Activated CD8-positive, alpha-beta memory T cell treated with anti-CD3 and anti-CD28 coated beads, Interleukin-2, amount 50 U/mL, for 1 hour (primary cell): Measurements from ENCODE around the gene SPEN.

Source experiments
- DNase-seq: peaks from one replicate; pipeline ENCODE4 v3.0.0-alpha.2; 2020; ENCODE audit errors: extremely low read depth

SPEN gene

DNA sequence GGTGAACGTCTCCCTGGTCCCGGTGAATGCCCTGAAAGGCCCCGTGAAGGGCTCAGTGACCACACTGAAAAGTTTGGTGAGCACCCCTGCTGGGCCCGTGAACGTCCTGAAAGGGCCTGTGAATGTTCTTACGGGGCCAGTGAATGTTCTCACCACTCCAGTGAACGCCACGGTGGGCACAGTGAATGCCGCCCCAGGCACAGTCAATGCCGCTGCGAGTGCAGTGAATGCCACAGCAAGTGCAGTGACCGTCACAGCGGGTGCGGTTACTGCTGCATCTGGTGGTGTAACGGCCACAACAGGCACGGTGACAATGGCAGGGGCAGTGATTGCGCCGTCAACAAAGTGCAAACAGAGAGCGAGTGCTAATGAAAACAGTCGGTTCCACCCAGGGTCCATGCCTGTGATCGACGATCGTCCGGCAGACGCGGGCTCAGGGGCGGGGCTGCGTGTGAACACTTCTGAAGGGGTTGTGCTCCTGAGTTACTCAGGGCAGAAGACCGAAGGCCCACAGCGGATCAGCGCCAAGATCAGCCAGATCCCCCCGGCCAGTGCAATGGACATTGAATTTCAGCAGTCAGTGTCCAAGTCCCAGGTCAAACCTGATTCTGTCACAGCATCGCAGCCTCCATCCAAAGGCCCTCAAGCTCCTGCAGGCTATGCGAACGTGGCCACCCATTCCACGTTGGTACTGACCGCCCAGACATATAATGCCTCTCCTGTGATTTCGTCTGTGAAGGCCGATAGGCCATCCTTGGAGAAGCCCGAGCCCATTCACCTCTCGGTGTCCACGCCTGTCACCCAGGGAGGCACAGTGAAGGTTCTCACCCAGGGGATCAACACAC is 86.9 kb downstream of the SPEN start:
- no peak for DNase-seq

DNA sequence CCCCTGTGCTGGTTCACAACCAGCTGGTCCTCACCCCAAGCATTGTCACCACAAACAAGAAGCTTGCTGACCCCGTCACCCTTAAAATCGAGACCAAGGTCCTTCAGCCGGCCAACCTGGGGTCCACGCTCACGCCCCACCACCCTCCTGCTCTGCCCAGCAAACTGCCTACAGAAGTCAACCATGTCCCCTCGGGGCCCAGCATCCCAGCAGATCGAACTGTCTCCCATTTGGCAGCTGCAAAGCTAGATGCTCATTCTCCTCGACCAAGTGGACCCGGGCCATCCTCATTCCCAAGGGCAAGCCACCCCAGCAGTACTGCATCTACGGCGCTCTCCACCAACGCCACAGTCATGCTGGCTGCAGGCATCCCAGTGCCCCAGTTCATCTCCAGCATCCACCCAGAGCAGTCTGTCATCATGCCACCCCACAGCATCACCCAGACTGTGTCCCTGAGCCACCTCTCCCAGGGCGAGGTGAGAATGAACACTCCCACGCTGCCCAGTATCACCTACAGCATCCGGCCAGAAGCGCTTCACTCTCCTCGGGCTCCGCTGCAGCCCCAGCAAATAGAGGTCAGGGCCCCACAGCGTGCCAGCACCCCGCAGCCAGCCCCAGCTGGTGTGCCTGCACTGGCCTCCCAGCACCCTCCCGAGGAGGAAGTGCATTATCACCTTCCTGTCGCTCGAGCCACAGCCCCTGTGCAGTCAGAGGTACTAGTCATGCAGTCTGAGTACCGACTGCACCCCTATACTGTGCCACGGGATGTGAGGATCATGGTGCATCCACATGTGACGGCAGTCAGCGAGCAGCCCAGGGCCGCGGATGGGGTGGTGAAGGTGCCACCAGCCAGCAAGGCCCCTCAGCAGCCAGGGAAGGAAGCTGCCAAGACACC is 87.8 kb downstream of the SPEN start:
- no peak for DNase-seq

DNA sequence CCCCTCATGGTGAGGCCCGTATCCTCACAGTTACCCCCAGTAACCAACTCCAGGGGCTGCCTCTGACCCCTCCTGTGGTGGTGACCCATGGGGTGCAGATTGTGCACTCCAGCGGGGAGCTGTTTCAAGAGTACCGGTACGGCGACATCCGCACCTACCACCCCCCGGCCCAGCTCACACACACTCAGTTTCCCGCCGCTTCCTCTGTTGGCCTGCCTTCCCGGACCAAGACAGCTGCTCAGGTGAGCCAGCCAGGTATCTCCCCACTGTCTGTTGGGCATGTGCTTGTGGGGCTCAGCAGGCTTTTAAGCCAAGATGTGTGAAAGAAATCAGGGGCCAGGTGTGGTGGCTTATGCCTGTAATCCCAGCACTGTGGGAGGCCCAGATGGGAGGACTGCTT is 88.5 kb downstream of the SPEN start:
- DNase-seq = no peak

DNA sequence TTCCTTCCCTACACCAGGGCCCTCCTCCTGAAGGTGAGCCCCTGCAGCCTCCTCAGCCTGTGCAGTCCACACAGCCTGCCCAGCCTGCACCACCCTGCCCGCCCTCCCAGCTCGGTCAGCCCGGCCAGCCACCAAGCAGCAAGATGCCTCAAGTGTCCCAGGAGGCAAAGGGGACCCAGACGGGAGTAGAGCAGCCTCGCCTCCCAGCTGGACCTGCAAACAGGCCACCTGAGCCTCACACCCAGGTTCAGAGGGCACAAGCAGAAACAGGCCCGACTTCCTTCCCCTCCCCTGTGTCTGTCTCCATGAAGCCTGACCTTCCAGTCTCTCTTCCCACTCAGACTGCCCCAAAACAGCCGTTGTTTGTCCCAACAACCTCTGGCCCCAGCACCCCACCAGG is 89.6 kb downstream of the SPEN start:
- DNase-seq = no peak

DNA sequence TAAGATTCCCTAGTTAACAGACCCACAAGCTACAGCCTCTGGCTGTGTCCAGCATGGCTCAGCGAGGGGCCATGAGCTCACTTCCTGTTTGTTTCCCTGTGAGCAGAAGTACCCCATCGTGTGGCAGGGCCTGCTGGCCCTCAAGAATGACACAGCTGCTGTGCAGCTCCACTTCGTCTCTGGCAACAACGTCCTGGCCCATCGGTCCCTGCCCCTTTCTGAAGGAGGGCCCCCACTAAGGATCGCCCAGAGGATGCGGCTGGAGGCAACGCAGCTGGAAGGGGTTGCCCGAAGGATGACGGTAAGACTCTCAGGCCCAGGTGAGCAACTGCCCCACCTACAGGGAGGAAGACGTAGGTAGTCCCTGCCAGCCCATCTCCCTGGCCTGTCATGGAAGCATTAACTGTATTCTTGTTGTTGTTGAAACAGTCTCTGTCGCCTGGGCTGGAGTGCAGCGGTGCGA is 90.2 kb downstream of the SPEN start:
- DNase-seq = no peak

DNA sequence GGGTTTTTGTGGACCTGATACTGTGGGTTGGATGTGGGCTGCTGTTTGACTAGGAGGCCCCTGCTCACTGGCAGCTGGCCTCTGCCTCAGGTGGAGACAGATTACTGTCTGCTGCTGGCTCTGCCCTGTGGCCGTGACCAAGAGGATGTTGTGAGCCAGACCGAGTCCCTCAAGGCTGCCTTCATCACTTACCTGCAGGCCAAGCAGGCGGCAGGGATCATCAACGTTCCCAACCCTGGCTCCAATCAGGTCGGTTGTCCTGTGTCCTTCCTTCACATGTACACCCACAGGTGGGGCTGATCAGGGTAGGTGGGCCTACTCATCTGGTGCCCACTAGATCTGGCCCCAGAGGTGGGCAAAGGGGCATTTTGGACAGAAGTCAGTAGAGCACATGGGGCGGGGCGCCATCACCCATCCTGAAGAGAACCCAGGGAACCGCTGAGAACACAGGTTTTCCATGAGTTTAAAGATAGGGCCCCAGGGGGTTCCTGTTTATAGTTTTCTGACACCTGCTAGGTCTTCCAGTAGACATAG is 91.2 kb downstream of the SPEN start:
- no peak for DNase-seq

DNA sequence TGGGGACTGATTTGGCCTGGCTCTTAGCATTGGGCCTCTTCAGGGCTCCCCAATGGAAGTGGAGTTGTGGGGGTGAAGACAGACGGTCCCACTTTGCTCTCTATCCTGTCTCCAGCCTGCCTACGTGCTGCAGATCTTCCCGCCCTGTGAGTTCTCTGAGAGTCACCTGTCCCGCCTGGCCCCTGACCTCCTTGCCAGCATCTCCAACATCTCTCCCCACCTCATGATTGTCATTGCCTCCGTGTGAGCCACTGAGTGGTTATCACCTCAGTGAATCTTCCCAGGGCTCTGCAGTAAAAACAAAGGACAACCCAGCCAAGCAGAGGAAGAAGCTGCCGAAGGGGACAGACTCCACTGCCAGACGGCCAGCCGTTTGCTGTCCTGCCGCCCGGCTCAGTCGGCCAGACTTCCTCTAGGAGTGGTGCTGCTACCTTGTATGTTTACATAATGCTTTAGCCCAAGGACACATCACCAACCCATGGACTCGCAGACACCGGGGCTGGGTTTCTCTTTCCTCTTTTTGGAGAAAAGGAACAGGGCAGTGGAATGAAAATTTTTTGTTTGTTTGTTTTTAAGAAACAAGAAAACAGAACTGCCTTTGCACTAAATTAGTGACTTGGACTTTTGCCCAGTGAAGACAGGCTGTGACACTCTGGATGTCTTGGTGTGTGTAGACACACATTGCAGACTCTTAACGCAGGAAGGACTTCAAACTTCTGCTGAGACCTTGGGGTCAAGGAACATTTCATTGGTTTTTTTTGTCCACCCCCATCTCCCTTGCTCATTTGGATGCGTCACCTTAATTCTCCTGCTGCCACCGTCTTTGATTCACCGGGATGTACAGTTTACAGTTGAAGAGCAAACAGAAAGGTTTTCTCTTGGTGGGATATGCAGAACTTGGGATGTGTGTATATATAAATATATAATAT is 91.9 kb downstream of the SPEN start:
- DNase-seq = no peak

DNA sequence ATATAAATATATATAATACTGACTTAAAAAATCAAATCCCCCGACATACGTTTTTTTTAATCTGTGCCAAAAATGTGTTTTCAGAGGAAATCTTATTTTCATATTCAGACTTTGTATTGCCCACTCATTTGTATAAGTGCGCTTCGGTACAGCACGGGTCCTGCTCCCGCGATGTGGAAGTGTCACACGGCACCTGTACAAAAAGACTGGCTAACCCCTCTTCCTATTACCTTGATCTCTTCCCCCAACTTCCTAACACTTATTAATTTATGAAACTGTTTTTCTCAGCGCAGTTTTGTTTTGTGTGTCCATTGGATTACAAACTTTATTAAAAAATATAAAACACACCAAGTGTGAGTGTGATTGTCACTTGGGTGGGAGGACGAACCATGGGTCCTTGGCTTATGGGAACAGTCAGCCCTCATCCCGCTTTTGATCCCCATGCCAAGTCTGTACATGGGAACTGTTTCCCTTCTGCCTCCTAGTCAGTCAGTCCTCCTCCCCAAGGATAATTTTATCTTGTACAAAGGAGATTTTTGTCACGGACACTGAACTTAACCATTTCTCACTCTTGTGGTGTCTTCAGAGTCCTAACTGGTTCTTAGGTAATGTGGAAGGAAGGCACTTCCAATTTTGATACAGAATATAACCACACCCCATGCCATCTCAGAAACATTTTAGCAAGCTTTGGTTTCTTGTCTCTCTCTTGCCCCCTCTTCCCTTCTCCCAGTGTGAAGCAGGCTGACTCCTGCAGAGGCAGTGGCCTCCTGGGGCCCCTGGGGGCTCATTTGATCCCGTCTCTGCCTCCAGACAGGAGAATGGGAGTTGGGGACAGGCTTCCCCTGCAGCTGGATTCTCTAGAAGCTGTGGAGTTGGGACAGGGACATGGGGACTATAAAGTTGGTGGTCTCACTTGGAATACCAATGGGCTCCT is 92.9 kb downstream of the SPEN start:
- no peak for DNase-seq

DNA sequence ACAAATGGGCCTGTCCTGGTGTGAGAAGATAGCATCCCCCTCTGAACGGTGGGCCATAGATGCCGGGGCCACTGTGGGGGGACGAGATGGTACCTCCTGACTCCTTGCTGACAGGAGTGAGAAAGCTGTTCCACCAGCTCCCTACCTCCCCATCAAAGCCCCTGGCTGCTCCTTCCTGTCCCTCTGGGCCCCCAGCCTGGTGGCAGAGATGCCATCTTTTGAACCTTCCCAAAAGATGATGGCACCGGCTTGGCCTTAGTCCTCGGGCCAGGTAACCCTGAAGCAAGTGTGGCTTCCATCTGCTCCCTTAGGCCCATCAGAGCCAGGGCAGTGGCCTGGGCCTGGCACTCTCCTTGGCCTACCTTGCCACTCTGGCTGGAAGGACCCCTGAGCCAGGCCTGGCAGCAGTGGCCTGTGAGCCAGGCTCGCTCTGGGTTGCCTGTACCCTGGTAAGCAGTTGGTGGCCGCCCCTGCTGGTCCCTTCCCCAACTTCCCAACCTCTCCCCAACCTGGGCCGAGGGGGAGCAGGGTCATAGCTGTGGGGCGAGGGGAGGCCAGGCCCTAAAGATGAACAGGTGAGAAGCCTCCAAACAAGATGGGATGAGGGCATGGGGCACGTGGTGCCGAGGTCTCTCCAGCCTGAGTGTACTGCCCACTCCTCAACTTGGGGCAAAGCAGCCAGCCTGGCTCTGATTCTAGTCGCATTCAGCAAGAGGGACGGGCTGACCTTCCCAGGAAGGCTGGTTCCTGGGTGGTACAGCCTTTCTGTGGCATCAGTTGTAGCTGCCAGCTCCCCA is 93.7 kb downstream of the SPEN start:
- no peak for DNase-seq

DNA sequence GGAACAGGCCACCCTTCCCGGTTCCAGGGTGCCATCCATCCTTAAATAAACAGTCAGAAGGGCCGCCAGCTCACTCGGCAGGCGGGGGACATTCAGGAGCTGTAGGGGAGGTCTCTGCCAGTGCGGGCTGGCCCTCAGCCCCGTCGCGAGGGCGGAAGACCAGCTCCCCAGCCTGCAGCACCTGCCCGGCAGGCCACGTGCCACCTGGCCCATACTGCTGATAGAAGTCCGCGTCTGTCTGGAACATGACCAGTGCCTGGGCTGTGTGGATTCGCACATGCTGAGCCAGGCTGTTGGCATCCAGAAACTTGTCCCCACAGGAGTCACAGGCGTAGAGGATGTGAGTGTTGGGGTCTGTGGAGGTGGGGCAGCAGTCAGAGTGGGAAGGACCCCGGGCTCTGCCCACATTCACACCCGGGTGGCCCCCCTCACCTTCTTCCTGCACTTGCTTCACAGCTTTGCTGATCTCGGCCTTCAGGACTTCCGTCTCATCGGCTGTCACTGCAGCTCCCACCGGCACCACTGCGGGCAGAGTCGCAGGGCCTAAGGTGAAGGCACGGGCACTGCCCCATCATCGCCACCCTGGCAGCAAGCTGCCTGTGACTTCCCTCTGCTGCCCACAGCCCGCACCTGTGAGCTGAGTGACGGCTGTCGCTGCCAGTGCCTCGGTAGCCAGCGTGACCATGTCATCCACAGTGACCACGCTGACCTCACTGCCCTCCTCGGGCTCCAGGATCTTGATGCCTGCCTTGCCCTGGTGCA is 94.6 kb downstream of the SPEN start:
- DNase-seq = no peak

DNA sequence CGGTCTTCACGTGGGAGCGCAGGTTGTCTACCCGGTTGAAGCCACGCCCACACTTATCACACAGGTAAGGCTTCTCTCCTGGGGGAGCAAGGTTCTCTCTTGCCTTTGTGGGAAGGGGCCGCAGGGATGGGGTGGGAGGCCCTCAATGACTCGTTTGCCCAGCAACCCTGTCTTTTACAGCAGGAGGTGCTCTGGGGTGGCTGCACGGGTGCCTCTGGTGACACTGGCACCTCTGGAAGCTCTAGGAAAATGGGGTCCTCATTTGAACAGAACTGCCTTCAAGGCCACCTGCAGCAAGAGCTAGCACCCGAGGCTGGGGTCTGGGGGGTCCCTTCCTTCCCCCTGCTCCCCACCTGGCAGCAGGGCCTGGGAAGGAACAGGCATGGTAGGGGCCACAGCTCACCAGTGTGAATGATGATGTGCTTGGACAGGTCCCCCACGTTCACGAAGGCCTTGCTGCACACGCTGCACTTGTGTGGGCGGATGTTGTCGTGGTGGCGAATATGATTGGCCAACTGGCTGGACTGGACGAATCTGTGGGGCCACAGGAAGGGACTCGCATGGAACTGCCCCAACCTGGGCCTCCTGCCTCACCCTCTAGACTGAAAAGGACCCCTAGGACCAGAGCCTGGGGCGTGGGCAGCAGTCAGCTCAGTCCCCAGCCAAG is 95.3 kb downstream of the SPEN start:
- DNase-seq = no peak

DNA sequence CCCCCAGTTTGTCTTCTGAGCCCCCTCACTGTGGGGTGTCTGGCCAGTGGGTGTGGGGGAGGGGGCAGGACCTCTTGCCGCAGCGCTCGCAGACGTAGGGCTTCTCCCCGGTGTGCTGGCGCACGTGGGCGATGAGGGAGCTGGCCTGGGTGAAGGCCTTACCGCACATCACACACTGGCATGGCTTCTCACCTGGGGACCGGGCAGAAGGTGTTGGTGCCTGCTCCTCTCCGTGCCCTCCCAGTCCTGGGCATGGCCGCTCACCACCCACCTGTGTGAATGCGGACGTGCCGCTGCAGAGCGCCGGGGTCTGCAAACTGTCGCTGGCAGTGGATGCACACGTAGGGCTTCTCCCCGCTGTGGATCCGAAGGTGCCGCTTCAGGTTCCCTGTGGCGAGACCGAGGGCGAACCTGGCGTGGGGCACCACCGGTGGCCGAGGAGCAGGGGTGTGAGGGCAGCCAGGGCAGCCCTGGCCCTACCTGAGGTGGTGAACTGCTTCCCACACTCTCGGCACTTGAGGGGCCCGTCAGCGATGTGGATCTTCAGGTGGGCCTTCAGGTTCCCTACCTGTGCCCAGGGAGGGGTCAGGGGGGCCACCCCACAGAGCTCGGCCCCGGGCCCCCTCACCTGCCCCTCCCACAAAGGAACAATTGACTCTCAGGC is 96.0 kb downstream of the SPEN start:
- no peak for DNase-seq

DNA sequence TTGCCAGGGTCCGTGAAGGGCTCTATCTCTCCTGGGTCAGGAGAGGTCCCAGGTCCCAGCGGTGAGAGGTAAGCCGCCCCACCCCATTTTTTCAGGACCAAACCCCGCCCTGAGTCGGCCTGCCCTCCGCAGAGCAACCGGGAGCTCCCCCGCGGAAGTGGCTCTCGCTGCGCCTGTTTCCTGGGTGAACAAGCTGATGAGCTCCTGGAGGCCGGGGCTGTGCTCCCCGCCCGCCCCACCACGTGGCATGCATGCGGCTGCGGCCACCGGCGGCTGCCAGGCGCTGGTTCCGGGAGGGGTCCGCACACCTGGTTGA is 96.4 kb downstream of the SPEN start:
- DNase-seq = no peak

DNA sequence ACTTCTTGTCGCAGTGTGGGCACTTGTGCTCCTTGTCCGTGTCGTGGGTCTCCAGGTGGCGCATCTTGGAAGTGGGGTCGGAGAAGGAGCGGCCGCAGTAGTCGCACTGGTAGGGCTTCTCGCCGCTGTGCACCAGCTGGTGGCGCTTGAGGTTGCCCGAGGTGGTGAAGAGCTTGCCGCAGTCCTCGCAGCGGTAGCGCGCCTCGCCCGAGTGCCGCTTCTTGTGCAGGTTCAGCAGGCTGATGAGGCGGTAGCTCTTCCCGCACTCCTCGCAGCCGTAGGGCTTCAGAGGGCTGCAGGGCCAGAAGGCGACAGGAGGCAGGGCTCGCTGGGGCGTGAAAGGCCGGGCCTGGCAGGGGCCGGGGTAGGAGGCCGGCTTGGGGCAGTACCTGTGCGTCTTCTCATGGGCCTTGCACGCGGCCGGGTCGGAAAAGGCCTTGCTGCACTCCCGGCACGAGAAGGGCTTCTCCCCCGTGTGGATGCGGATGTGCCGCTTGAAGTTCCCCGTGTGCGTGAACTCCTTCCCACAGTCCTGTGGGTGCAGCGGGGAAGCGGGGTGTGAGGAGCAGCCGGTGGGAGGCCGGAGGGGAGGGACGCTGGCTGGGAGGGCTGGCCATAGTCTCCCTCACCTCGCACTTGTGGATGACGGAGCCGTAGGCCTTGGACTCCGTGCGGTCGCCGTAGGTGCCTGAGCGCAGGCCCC is 97.0 kb downstream of the SPEN start:
- no peak for DNase-seq

DNA sequence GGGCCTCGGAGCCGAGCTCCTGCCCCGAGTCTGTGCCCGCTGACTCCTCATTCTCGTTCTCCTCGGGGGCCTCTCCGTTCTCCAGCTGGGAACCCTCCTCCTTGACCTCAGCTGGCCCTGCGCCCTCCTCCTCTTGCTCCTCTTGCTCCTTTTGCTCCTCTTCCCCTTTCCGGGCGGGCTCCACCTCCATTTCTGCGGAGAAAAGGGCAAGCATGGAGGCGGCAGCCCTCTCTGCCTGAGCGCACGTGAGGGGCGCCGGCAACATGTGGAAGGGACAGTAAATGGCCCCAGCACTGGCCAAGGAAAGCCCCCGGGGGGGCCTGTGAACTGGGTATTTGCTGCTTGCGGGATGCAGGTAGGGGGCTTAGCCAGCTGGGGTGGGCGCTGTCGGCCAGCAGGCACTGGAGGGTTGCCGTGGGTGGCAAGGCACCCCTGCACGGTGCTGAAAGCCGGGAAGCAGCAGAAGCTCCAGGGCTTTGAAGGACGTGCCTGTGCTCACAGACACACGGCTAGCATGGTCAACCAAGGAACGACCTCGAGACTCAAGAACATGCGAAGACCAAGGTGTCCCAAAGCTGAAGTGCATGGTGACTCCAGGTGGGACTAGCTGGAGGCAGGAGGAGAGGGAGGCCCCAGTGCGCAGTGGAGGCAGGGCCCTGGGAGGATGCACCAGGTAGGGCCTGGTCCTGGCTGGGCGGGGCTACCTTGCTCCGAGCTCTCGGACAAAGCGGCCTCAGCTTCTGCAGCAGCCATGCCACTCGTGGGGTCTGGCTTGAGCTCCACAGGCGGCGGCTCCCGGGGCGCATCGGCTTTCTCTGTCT is 97.7 kb downstream of the SPEN start:
- no peak for DNase-seq

DNA sequence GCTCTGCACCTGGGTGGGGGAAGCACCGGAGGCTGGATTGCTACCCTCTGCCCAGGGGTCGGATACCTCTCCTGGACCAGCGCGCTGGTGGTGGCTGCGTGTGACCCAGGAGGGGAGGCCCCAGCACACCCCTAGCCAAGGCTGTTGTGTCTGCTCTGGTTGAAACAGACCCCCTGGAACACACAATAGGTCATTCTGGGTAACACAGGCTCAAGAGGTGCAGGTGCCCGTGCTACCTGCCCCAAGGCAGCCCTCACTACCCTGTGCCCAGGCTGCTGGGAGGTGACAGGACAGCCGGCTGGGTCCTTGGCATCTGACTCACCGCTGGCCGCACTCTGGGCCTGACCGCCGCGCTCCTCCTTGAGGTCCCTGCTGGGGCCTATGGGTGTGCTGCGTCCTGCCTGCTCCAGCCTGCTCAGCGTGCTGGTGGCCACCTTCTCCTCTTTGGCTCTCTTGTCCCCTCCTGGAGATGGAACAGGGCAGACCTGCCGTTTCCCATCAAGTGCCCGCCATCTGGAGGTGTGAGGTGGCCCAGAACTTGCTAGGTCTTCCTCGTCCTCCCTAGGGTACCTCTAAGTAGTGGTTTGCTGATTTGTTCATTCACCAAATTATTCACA is 98.4 kb downstream of the SPEN start:
- no peak for DNase-seq
